B cell (primary cell): ENCODE results near the gene ANAPC7.

Source experiments
- EZH2 ChIP-seq: IDR thresholded peaks from 2 replicates; pipeline ENCODE4 v1.6.1; 2012; ENCODE audit warnings: borderline replicate concordance, low read depth, mild to moderate bottlenecking, moderate library complexity, low read length; ENCODE audit not compliant: insufficient read depth, poor library complexity, severe bottlenecking
- TF ChIP-seq, protein P1 (sequence below): fragments of 200-600 bp; IDR thresholded peaks from one replicate; pipeline ENCODE4 v1.8.0; 2022; ENCODE audit warnings: antibody characterized with exemption, mild to moderate bottlenecking

DNA sequence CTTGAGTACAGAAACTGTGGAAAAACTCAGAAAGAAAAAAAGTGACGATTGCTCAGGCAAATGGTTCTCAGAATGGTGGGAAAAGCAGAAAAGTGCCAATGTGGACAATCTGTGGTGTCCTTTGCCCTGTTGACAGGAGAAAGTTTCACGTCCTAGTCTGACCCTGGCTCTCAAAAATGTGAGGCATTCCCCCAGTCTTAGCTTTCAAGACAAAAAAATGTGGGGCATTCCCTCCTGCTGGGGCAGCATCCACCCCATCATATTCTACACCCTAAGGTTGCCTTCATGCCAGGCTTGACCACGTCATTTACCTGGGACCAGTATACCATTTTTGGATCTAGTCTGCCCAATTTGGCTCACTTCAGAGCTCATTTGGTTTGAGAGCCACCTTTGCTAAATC, 20.7 kb upstream of the ANAPC7 start:
- TF ChIP-seq, protein P1, sequence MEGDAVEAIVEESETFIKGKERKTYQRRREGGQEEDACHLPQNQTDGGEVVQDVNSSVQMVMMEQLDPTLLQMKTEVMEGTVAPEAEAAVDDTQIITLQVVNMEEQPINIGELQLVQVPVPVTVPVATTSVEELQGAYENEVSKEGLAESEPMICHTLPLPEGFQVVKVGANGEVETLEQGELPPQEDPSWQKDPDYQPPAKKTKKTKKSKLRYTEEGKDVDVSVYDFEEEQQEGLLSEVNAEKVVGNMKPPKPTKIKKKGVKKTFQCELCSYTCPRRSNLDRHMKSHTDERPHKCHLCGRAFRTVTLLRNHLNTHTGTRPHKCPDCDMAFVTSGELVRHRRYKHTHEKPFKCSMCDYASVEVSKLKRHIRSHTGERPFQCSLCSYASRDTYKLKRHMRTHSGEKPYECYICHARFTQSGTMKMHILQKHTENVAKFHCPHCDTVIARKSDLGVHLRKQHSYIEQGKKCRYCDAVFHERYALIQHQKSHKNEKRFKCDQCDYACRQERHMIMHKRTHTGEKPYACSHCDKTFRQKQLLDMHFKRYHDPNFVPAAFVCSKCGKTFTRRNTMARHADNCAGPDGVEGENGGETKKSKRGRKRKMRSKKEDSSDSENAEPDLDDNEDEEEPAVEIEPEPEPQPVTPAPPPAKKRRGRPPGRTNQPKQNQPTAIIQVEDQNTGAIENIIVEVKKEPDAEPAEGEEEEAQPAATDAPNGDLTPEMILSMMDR = no peak
- TF ChIP-seq EZH2 = no peak
